GM12873 (cell line): ENCODE measurements around the gene MESD.

Source experiments
- TF ChIP-seq, protein P1 (sequence below): IDR thresholded peaks from 2 replicates; pipeline ENCODE4 v1.5.1; 2012; ENCODE audit warnings: low read depth, mild to moderate bottlenecking, moderate library complexity, low read length, control low read depth; ENCODE audit not compliant: insufficient read depth; ENCODE audit errors: missing control alignments

Gene MESD

DNA sequence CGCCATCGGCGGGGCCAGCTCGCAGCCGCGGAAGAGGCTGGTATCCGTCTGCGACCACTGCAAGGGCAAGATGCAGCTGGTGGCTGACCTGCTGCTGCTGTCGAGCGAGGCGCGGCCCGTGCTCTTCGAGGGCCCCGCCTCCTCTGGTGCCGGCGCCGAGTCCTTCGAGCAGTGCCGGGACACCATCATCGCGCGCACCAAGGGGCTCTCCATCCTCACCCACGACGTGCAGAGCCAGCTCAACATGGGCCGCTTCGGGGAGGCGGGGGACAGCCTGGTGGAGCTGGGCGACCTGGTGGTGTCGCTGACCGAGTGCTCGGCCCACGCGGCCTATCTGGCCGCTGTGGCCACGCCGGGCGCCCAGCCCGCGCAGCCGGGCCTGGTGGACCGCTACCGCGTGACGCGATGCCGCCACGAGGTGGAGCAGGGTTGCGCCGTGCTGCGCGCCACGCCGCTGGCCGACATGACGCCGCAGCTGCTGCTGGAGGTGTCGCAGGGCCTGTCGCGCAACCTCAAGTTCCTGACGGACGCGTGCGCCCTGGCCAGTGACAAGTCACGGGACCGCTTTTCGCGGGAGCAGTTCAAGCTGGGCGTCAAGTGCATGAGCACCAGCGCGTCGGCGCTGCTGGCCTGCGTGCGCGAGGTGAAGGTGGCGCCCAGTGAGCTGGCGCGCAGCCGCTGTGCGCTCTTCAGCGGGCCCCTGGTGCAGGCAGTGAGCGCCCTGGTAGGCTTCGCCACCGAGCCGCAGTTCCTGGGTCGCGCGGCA, 12.9 kb upstream of the MESD start:
- TF ChIP-seq, protein P1, sequence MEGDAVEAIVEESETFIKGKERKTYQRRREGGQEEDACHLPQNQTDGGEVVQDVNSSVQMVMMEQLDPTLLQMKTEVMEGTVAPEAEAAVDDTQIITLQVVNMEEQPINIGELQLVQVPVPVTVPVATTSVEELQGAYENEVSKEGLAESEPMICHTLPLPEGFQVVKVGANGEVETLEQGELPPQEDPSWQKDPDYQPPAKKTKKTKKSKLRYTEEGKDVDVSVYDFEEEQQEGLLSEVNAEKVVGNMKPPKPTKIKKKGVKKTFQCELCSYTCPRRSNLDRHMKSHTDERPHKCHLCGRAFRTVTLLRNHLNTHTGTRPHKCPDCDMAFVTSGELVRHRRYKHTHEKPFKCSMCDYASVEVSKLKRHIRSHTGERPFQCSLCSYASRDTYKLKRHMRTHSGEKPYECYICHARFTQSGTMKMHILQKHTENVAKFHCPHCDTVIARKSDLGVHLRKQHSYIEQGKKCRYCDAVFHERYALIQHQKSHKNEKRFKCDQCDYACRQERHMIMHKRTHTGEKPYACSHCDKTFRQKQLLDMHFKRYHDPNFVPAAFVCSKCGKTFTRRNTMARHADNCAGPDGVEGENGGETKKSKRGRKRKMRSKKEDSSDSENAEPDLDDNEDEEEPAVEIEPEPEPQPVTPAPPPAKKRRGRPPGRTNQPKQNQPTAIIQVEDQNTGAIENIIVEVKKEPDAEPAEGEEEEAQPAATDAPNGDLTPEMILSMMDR = no peak

DNA sequence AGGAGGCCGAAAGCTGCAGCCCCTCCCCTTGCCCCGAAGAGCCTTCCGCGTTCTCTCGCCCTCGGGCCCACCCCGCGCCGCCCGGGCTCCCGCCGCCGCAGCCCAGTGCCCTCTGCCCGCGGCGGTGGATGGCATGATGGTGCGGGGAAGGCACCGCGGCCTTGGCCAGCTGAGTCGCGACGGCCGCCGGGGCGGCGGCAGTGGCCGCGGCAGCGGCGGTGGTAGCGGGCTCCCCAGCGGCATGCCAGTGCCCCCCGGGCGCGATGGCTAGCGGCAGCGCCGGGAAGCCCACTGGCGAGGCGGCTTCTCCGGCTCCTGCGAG, 12.4 kb upstream of the MESD start:
- TF ChIP-seq, protein P1 = no peak

DNA sequence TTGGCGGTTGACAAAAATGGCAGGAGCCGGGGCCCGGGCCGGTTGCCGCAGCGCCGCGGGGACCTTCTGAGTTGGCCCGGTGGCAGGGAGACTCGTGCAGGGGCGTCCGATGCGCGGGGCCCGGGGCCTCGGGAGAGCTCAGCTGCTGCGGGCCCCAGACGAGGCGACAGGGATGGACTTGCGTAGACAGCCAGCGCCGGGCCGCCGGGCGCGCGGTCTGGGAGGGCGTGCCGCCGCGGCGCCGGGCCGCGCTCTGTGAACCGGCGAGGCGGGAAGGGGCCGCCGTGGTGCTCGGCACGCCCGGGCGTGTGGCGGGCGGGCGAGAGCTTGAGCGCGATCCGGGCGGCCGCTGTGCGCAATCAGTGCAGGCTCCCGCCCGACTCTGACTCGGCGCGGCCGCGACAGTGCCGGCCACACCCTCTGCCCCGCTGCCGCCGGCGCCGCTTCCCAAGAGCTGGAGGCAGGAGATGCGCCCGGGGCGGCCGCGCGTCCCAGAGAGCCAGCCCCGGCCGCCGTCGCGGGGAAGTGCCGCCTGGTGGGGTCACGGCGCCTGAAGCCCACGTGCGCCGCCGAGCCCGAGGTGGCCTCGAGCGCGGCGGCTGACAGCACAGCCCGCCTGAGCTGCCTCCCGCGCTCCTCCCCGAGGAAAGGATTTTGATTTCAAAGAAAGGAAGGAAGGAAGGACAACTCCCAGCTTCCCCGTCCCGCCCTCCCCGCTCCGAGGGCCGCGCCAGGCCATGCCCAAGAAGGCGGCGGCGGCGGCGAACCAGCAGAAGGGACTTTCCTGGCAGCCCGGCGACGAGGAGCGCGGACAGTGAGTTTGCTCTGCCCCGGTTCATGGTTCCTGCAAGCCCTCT, 11.8 kb upstream of the MESD start:
- TF ChIP-seq, protein P1 = no peak

DNA sequence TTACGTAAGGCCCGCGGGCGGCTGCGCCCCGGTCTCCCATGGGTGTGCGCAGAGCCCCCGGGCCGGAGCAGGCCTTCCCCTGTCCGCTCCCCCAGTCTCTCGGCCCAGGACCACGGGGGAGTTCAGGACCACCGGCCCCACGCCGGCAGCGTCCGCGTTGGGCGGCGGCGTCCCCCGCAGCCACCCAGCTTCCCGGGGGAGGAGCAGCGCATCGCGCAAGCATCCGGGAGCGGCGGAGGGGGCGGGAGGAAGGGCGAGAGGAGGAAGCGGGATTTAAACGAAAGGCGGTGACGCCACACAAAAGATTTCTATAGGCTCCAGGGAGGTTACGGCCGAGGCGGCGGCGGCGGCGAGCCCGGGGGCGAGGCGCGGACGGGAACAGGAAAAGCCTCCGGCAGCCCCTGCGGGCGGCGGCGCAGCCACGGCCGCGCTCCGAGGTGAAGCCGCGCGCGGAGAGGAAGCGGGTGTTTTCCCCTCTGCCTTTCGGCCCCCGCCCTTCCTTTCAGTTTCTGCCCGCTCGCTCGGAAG, 11.1 kb upstream of the MESD start, which contains the start of gene TLNRD1:
TLNRD1 (plus strand) TSS at position 300 of the 528 bp plus-strand sequence. CDS start 1,349 bp downstream, outside the sequence.
- TF ChIP-seq, protein P1 = no peak

DNA sequence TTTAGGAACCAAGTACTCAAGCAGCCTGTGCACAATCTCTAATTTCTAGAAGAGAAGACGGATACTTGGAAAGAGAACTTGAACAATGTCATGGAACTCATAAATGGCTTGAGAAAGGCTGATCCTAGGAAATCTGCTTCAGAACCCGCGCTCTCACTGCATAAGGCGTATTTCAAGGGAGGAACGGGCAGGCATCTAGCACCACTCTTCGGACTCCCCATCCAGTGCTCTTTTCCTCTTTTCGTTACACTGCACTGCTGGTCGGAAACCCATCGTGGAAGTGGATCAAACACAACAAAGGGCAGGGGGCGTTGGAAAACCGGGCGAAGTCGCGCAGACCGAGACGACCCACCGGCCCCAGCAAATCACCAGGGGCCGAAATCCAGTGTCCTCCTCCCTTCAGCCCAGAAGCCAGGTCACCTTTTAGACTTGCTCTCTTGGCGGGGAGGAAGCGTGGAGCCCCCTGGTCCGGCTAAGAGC, 10.6 kb upstream of the MESD start:
- TF ChIP-seq, protein P1 = no peak

DNA sequence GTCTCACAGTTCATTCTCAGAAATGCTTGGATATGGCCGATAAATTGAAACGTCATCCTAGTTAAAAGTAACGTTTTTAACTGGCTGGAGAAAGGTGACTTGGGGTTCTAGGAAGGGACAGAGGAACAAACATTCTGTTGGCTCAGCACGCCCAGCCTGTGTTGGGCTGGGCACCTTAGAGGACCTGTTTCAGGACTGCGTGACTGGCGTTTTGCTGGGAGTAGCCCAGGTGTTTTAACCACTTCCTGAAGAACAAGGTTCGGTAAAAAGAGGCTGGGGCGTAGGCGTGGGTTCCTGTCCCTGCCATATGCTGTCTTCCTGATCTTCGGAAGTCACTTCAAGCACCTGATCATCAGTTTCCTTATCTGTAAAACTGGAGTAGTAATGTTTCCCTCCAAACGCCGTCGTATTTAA, 10.0 kb upstream of the MESD start:
- TF ChIP-seq, protein P1 = no peak

DNA sequence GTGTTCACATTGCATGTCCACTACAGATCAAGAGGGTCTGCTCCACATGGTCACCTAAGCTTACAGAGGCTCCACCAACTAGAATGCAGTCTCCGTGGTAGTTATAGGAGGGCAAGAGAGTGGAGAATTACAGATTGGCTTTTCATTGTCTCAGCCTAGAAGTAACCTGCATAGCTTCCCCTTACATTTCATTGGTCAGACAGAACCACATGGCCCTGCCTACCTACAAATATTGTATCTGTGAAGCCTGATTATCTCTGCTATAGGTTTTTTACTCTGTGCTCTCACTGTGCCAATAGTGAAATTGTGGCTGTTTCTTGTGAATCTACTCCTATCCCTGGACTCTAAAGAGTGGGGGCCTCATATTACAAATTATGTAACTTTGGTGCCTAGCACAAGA, 8.6 kb upstream of the MESD start:
- TF ChIP-seq, protein P1 = no peak
